NCI-H2227 treated with DMSO at 0.1 percent for 48 hours (cell line): ENCODE measurements around the gene OR10A3.

Experiments used
- DNase-seq: peaks from one replicate; lab custom pipeline; 2025; lab: John Stamatoyannopoulos, UW

OR10A3 gene

GRCh38 chr11:7941146-7941545 lies 362 bp downstream of the OR10A3 start:
- DNase-seq = no peak

GRCh38 chr11:7936615-7937014 lies 4.9 kb downstream of the OR10A3 start:
- DNase-seq = no peak

- no peak for DNase-seq
Observed at GRCh38 chr11:7931168-7931567, 10.3 kb downstream of the OR10A3 start, which contains the start of gene OR10A6. Gene OR10A6 (minus strand): TSS chr11:7931268. CDS start chr11:7928662, 2,606 bp downstream.

- DNase-seq = no peak
Observed at GRCh38 chr11:7927635-7928034, 13.9 kb downstream of the OR10A3 start.

- no peak for DNase-seq
Observed at GRCh38 chr11:7924536-7924935, 17.0 kb downstream of the OR10A3 start.

GRCh38 chr11:7918141-7918540 lies 23.4 kb downstream of the OR10A3 start:
- DNase-seq = no peak

- DNase-seq = no peak
Observed at GRCh38 chr11:7911011-7911410, 30.5 kb downstream of the OR10A3 start.

- DNase-seq = no peak
Observed at GRCh38 chr11:7910286-7910788, 31.2 kb downstream of the OR10A3 start.

GRCh38 chr11:7909585-7910285 lies 31.8 kb downstream of the OR10A3 start:
- DNase-seq = no peak

GRCh38 chr11:7907121-7907520 lies 34.4 kb downstream of the OR10A3 start:
- no peak for DNase-seq

GRCh38 chr11:7906481-7906880 lies 35.0 kb downstream of the OR10A3 start:
- no peak for DNase-seq

GRCh38 chr11:7905961-7906429 lies 35.5 kb downstream of the OR10A3 start:
- DNase-seq = no peak

GRCh38 chr11:7905549-7905948 lies 36.0 kb downstream of the OR10A3 start:
- no peak for DNase-seq

GRCh38 chr11:7904917-7905316 lies 36.6 kb downstream of the OR10A3 start:
- DNase-seq = no peak

- DNase-seq = no peak
Observed at GRCh38 chr11:7903940-7904339, 37.6 kb downstream of the OR10A3 start.

- no peak for DNase-seq
Observed at GRCh38 chr11:7901319-7901854, 40.1 kb downstream of the OR10A3 start.

- no peak for DNase-seq
Observed at GRCh38 chr11:7900686-7901085, 40.8 kb downstream of the OR10A3 start.

- no peak for DNase-seq
Observed at GRCh38 chr11:7899418-7899817, 42.1 kb downstream of the OR10A3 start.

- no peak for DNase-seq
Observed at GRCh38 chr11:7898666-7899283, 42.7 kb downstream of the OR10A3 start.

- no peak for DNase-seq
Observed at GRCh38 chr11:7896009-7896785, 45.3 kb downstream of the OR10A3 start.

GRCh38 chr11:7894251-7894650 lies 47.3 kb downstream of the OR10A3 start:
- no peak for DNase-seq

- no peak for DNase-seq
Observed at GRCh38 chr11:7893796-7894195, 47.7 kb downstream of the OR10A3 start.
